Activated T-helper 17 cell treated with anti-CD3 and anti-CD28 coated beads, Interleukin-2, amount 50 U/mL, for 72 hours (primary cell): Measurements from ENCODE around the gene PRKCA. TPM values are rescaled to one million over a fixed set of nuclear protein-coding genes. Genes with fewer than 3 reads are reported as not detected.
A peak's percentile ranks its signal among the peaks of the same experiment; 100 is the strongest.

Experiments used
- ATAC-seq: fragments of 150-1000 bp; cut with Tn5 transposase; replicated peaks from 2 replicates; pipeline ENCODE4 v1.10.0; 2021; ENCODE audit warnings: mild to moderate bottlenecking, moderate library complexity
- H3K27ac Mint-ChIP-seq: one replicate; pipeline ENCODE4 v1.8.0; 2022; ENCODE audit warnings: mixed read lengths
- H3K27me3 Mint-ChIP-seq: one replicate; pipeline ENCODE4 v1.8.0; 2022; ENCODE audit warnings: mixed read lengths
- H3K36me3 Mint-ChIP-seq: one replicate; pipeline ENCODE4 v1.8.0; 2022; ENCODE audit warnings: low read depth, mild to moderate bottlenecking, mixed read lengths
- H3K4me1 Mint-ChIP-seq: one replicate; pipeline ENCODE4 v1.8.0; 2022; ENCODE audit warnings: mixed read lengths
- H3K4me3 Mint-ChIP-seq: one replicate; pipeline ENCODE4 v1.8.0; 2022; ENCODE audit warnings: mild to moderate bottlenecking, mixed read lengths
- H3K9me3 Mint-ChIP-seq: one replicate; pipeline ENCODE4 v1.8.0; 2022; ENCODE audit warnings: mixed read lengths
- total RNA-seq, 2 donors: library from RNA; stranded (reverse); gene quantifications; one replicate each; pipeline ENCODE4 v1.2.3, GENCODE V29; 2022

Gene PRKCA
- total RNA-seq, 2 donors from 2014 or later = 58.2 to 86.0 TPM

GRCh38 chr17:66567234-66568170, 265.1 kb downstream of the PRKCA start:
- peak; percentile 93 for ATAC-seq
- Mint-ChIP-seq H3K4me3 (no peak overlapping the region), H3K27ac (peak overlapping the region; percentile 51), H3K27me3 (no peaks in the 10 kb centered on the region), H3K9me3 (no peaks in the 10 kb centered on the region), H3K4me1 (peaks cover 21% of the 10 kb centered on the region), H3K36me3 (peaks cover 11% of the 10 kb centered on the region)

DNA sequence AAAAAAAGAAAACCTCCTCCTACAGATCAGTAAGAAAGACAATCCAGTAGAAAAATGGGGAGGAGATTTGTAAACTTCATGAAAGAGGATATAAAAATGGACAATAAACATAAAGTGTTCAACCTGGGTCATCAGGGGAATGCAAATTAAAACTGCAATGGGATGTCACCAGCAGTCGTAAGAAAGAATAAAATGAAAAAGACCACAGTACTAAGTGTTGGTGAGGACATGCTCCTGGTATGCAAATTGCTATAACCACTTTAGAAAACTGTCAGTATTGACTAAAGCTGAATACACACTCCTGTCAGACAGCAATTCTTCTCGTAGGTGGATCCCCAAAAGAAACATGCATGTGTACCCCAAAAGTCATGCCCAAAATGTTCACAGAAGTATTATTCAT, 267.2 kb downstream of the PRKCA start:
- Mint-ChIP-seq H3K4me1 (peaks cover 20% of the 10 kb centered on the region), H3K36me3 (peaks cover 11% of the 10 kb centered on the region), H3K27me3 (no peaks in the 10 kb centered on the region), H3K4me3 (no peak overlapping the region), H3K27ac (no peak overlapping the region), H3K9me3 (no peaks in the 10 kb centered on the region)
- ATAC-seq = peak; percentile 33

- Mint-ChIP-seq H3K9me3 (no peaks in the 10 kb centered on the region), H3K27me3 (no peaks in the 10 kb centered on the region), H3K36me3 (peaks cover 11% of the 10 kb centered on the region), H3K27ac (no peak overlapping the region), H3K4me1 (peaks cover 15% of the 10 kb centered on the region), H3K4me3 (no peak overlapping the region)
- ATAC-seq = no peak
Observed at GRCh38 chr17:66570447-66571195, 268.2 kb downstream of the PRKCA start.

DNA sequence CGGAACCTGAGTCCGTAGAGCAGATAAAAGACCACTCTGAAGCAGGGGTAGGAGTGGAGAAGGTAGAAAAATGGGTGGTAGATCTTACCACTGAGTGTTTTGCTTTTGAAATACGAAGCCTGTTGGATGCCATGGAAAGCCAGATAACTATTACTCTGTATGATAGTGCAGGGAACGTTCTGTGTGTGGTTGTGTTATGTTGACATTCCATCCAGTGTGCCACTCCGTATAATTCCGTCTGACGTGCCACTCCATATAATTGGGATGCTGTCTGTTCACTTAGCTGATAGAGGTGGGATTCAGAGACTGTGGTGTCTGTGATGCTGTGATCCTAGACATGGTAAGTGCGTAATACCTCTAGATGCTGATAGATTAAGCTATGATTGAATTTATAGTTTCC, 269.3 kb downstream of the PRKCA start:
- no peaks in the 10 kb centered on the region for H3K9me3 Mint-ChIP-seq
- H3K36me3 Mint-ChIP-seq = peaks cover 10% of the 10 kb centered on the region
- H3K4me3 Mint-ChIP-seq = no peak overlapping the region
- peaks cover 13% of the 10 kb centered on the region for H3K4me1 Mint-ChIP-seq
- no peaks in the 10 kb centered on the region for H3K27me3 Mint-ChIP-seq
- no peak overlapping the region for H3K27ac Mint-ChIP-seq
- no peak for ATAC-seq

DNA sequence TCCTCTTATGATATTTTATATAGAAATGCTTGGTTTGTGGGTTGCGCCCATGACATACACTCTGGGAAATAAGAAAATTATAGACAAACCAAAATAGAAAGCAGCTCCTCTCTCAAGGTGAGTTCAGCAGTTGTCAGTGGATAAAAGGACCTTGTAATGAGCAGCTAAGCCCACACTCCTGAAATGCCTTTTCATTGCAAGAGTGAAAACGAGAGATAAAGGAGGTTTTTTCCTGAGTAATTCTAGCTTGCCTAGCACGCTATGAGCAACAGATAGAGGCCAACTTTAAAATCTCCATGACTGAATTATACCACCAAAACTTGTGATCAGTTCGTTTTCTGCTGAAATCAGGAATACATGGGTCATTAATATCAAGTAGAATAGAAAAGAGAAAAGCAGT, 270.7 kb downstream of the PRKCA start:
- H3K4me1 Mint-ChIP-seq = peaks cover 7% of the 10 kb centered on the region
- no peak overlapping the region for H3K4me3 Mint-ChIP-seq
- ATAC-seq = peak; percentile 82
- H3K27me3 Mint-ChIP-seq = no peaks in the 10 kb centered on the region
- H3K9me3 Mint-ChIP-seq = no peaks in the 10 kb centered on the region
- no peaks in the 10 kb centered on the region for H3K36me3 Mint-ChIP-seq
- peak overlapping the region; percentile 7 for H3K27ac Mint-ChIP-seq

GRCh38 chr17:66574123-66574522, 271.7 kb downstream of the PRKCA start:
- no peaks in the 10 kb centered on the region for H3K27me3 Mint-ChIP-seq
- H3K36me3 Mint-ChIP-seq = peaks cover 6% of the 10 kb centered on the region
- no peak overlapping the region for H3K4me3 Mint-ChIP-seq
- H3K27ac Mint-ChIP-seq = no peak overlapping the region
- no peaks in the 10 kb centered on the region for H3K9me3 Mint-ChIP-seq
- H3K4me1 Mint-ChIP-seq = peaks cover 11% of the 10 kb centered on the region
- no peak for ATAC-seq

GRCh38 chr17:66576473-66576872, 274.1 kb downstream of the PRKCA start:
- no peak overlapping the region for H3K4me3 Mint-ChIP-seq
- peaks cover 7% of the 10 kb centered on the region for H3K36me3 Mint-ChIP-seq
- H3K9me3 Mint-ChIP-seq = no peaks in the 10 kb centered on the region
- ATAC-seq = no peak
- no peaks in the 10 kb centered on the region for H3K27me3 Mint-ChIP-seq
- H3K4me1 Mint-ChIP-seq = peaks cover 18% of the 10 kb centered on the region
- H3K27ac Mint-ChIP-seq = no peak overlapping the region

- Mint-ChIP-seq H3K9me3 (no peaks in the 10 kb centered on the region), H3K4me3 (no peak overlapping the region), H3K27me3 (no peaks in the 10 kb centered on the region), H3K4me1 (peaks cover 18% of the 10 kb centered on the region), H3K27ac (no peak overlapping the region), H3K36me3 (peaks cover 7% of the 10 kb centered on the region)
- ATAC-seq = no peak
Observed at GRCh38 chr17:66577041-66577440, 274.6 kb downstream of the PRKCA start.

- peaks cover 13% of the 10 kb centered on the region for H3K36me3 Mint-ChIP-seq
Observed at GRCh38 chr17:66578781-66579489, 276.5 kb downstream of the PRKCA start.

GRCh38 chr17:66579556-66579955, 277.1 kb downstream of the PRKCA start:
- H3K4me3 Mint-ChIP-seq = no peak overlapping the region
- ATAC-seq = no peak
- H3K4me1 Mint-ChIP-seq = peaks cover 15% of the 10 kb centered on the region
- H3K27ac Mint-ChIP-seq = no peak overlapping the region
- no peaks in the 10 kb centered on the region for H3K27me3 Mint-ChIP-seq
- H3K36me3 Mint-ChIP-seq = peaks cover 13% of the 10 kb centered on the region
- H3K9me3 Mint-ChIP-seq = no peaks in the 10 kb centered on the region

More at GRCh38 chr17:66578781-66579489, 276.5 kb downstream of the PRKCA start:
- no peak overlapping the region for H3K27ac Mint-ChIP-seq
- H3K27me3 Mint-ChIP-seq = no peaks in the 10 kb centered on the region
- no peak for ATAC-seq
- peaks cover 14% of the 10 kb centered on the region for H3K4me1 Mint-ChIP-seq
- no peak overlapping the region for H3K4me3 Mint-ChIP-seq
- no peaks in the 10 kb centered on the region for H3K9me3 Mint-ChIP-seq

GRCh38 chr17:66580184-66580955, 278.0 kb downstream of the PRKCA start:
- Mint-ChIP-seq H3K27ac (no peak overlapping the region), H3K4me1 (peaks cover 21% of the 10 kb centered on the region), H3K36me3 (peaks cover 13% of the 10 kb centered on the region), H3K27me3 (no peaks in the 10 kb centered on the region), H3K9me3 (no peaks in the 10 kb centered on the region), H3K4me3 (no peak overlapping the region)
- ATAC-seq = no peak

GRCh38 chr17:66580956-66581391, 278.6 kb downstream of the PRKCA start:
- H3K36me3 Mint-ChIP-seq = peaks cover 13% of the 10 kb centered on the region
- no peaks in the 10 kb centered on the region for H3K27me3 Mint-ChIP-seq
- no peaks in the 10 kb centered on the region for H3K9me3 Mint-ChIP-seq
- no peak overlapping the region for H3K27ac Mint-ChIP-seq
- peaks cover 21% of the 10 kb centered on the region for H3K4me1 Mint-ChIP-seq
- H3K4me3 Mint-ChIP-seq = no peak overlapping the region
- no peak for ATAC-seq

DNA sequence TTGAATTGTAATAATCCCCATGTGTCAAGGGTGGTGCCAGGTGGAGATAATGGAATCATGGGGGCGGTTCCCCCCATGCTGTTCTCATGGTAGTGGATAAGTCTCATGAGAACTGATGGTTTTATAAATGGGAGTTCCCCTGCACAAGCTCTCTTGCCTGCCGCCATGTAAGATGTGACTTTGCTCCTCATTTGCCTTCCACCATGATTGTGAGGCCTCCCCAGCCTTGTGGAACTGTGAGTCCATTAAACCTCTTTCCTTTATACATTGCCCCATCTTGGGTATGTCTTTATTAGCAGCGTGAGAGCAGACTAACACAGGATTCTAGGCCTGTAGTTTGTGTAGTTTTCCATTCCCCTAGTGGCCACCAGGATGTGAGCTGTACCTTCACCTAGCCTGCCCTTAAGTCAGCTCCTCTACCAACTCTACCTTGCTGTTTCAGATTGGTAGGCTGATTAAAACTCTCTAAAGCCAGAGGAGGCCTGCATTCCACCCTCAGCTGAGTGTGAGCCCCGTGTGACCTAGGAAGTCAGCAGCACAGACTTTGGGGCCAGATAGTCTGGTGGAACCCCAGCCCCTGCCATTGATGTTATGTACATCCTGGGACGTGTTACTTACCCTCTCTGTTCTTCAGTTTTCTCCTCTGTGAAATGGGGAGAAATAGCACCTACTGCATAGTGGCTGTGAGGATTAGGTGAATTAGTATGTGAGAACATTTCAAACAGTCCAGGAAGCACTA, 280.1 kb downstream of the PRKCA start:
- no peak overlapping the region for H3K4me3 Mint-ChIP-seq
- H3K36me3 Mint-ChIP-seq = peaks cover 13% of the 10 kb centered on the region
- H3K4me1 Mint-ChIP-seq = peaks cover 18% of the 10 kb centered on the region
- no peak for ATAC-seq
- H3K27me3 Mint-ChIP-seq = no peaks in the 10 kb centered on the region
- H3K9me3 Mint-ChIP-seq = no peaks in the 10 kb centered on the region
- H3K27ac Mint-ChIP-seq = no peak overlapping the region
